Dermis microvascular lymphatic vessel endothelial cell (primary cell): Measurements from ENCODE around the gene GABBR2. TPM values are rescaled to one million over a fixed set of nuclear protein-coding genes. Genes with fewer than 3 reads are reported as not detected.

Experiments
- total RNA-seq: library from RNA; depleted of rRNA; stranded (reverse); fragments of >200 nt; gene quantifications from 2 replicates; pipeline ENCODE4 v1.2.1, GENCODE V29; 2014

GABBR2 gene
- total RNA-seq, 1 donor from 2014 or later: 1.8 TPM

Other genes with a start within 250 kb of the GABBR2 start
- gene ANKS6, start 87.6 kb upstream of the GABBR2 start, total RNA-seq: 8.2 and 13.8 TPM in 2 replicates
- 0.26 and 0.38 TPM in 2 replicates for gene GALNT12, start 98.7 kb upstream of the GABBR2 start, total RNA-seq
- gene COL15A1, start 235.0 kb upstream of the GABBR2 start, total RNA-seq: 2.0 and 2.8 TPM in 2 replicates